ENCODE data around the gene GRIN1.
A peak's percentile ranks its signal among the peaks of the same experiment; 100 is the strongest.

The GRIN1 gene

GRCh38 chr9:137161558-137162486 lies 22.9 kb downstream of the GRIN1 start:
- peak overlapping the region; percentile 93 for H3K27ac ChIP-seq
- TF ChIP-seq CTCF (IDR thresholded peaks at IDR 0.05) (no peak), ZFX (IDR thresholded peaks at IDR 0.05; ENCODE audit: borderline replicate concordance) (no peak)

GRCh38 chr9:137162505-137163364 lies 23.8 kb downstream of the GRIN1 start:
- TF ChIP-seq CTCF (IDR thresholded peaks at IDR 0.05): peak; percentile 37
- TF ChIP-seq ZFX (IDR thresholded peaks at IDR 0.05; ENCODE audit: borderline replicate concordance): no peak
- peak overlapping the region; percentile 93 for H3K27ac ChIP-seq

- peak overlapping the region; percentile 93 for H3K27ac ChIP-seq
- TF ChIP-seq CTCF (IDR thresholded peaks at IDR 0.05) (no peak), ZFX (IDR thresholded peaks at IDR 0.05; ENCODE audit: borderline replicate concordance) (no peak)
Measured at GRCh38 chr9:137163365-137163715, 24.4 kb downstream of the GRIN1 start.

GRCh38 chr9:137163805-137164204 lies 24.9 kb downstream of the GRIN1 start:
- TF ChIP-seq ZFX (IDR thresholded peaks at IDR 0.05; ENCODE audit: borderline replicate concordance): no peak
- TF ChIP-seq CTCF (IDR thresholded peaks at IDR 0.05): no peak
- peak overlapping the region; percentile 93 for H3K27ac ChIP-seq

- H3K27ac ChIP-seq: 0 out of 2 replicates have a peak overlapping the region, but pooled peaks have one; percentile 93
- TF ChIP-seq ZFX (IDR thresholded peaks at IDR 0.05; ENCODE audit: borderline replicate concordance): no peak
- TF ChIP-seq CTCF (IDR thresholded peaks at IDR 0.05): no peak
Measured at GRCh38 chr9:137164370-137165249, 25.7 kb downstream of the GRIN1 start.

GRCh38 chr9:137165250-137165836 lies 26.4 kb downstream of the GRIN1 start:
- 0 out of 2 replicates have a peak overlapping the region, but pooled peaks have one; percentile 93 for H3K27ac ChIP-seq
- TF ChIP-seq ZFX (IDR thresholded peaks at IDR 0.05; ENCODE audit: borderline replicate concordance): no peak
- TF ChIP-seq CTCF (IDR thresholded peaks at IDR 0.05): no peak

Data from 22Rv1 (cell line).